Astrocyte of the cerebellum (primary cell): ENCODE results near the gene PTPRH.
"Not testable (repeated sequence)": the region's sequence is repeated elsewhere in the genome, so short reads cannot be mapped to it uniquely, and the experiment has no call there.

Source experiments
- DNase-seq: peaks from one replicate; pipeline ENCODE4 v3.0.0-alpha.2; 2011; ENCODE audit warnings: low read depth
- H3K4me3 ChIP-seq: 2 replicates; pipeline ENCODE4 v1.5.1; 2011; ENCODE audit warnings: mild to moderate bottlenecking, low read depth, low read length, moderate library complexity
- in situ Hi-C: cut with HindIII; loops from 2 replicates; pipeline ENCODE4 v1.10.0; 2017; ENCODE audit warnings: low sequenced_read_pairs
- TF ChIP-seq, protein P1 (sequence below): IDR thresholded peaks from 2 replicates; pipeline ENCODE4 v1.5.1; 2012; ENCODE audit warnings: low read length, low read depth, moderate library complexity, mild to moderate bottlenecking; ENCODE audit errors: missing control alignments

PTPRH gene

GRCh38 chr19:55226788-55227187, 17.5 kb upstream of the PTPRH start:
- TF ChIP-seq, protein P1, sequence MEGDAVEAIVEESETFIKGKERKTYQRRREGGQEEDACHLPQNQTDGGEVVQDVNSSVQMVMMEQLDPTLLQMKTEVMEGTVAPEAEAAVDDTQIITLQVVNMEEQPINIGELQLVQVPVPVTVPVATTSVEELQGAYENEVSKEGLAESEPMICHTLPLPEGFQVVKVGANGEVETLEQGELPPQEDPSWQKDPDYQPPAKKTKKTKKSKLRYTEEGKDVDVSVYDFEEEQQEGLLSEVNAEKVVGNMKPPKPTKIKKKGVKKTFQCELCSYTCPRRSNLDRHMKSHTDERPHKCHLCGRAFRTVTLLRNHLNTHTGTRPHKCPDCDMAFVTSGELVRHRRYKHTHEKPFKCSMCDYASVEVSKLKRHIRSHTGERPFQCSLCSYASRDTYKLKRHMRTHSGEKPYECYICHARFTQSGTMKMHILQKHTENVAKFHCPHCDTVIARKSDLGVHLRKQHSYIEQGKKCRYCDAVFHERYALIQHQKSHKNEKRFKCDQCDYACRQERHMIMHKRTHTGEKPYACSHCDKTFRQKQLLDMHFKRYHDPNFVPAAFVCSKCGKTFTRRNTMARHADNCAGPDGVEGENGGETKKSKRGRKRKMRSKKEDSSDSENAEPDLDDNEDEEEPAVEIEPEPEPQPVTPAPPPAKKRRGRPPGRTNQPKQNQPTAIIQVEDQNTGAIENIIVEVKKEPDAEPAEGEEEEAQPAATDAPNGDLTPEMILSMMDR = no peak
- no peak overlapping the region for H3K4me3 ChIP-seq
- in situ Hi-C loops = no loop called here
- no peak for DNase-seq

GRCh38 chr19:55226273-55226672, 17.0 kb upstream of the PTPRH start:
- DNase-seq = no peak
- in situ Hi-C loops = no loop called here
- TF ChIP-seq, protein P1 = no peak
- no peak overlapping the region for H3K4me3 ChIP-seq

DNA sequence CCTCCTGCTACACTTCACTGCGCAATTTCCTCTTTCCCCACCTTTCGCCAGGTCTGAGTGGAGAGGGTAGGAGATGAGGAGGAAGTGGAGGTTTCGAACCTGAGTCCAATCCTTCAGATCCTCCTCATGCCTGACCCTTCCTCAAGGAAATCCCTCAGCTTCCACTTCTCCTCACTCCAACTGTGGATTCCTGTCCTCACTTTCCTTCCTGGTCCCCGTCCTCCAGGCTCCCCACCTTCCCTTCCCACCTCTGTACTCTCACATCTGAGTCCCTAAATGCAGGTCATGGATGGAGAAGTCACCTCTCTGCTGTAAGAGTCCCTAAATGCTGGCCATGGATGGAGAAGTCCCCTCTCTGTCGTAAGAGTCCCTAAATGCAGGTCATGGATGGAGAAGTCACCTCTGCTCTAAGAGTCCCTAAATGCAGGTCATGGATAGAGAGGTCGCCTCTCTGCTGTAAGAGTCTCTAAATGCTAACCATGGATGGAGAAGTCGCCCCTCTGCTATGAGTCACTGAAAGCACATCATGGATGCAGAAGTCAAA, 16.2 kb upstream of the PTPRH start:
- in situ Hi-C loops = no loop called here
- TF ChIP-seq, protein P1 = no peak
- H3K4me3 ChIP-seq = no peak overlapping the region
- no peak for DNase-seq

DNA sequence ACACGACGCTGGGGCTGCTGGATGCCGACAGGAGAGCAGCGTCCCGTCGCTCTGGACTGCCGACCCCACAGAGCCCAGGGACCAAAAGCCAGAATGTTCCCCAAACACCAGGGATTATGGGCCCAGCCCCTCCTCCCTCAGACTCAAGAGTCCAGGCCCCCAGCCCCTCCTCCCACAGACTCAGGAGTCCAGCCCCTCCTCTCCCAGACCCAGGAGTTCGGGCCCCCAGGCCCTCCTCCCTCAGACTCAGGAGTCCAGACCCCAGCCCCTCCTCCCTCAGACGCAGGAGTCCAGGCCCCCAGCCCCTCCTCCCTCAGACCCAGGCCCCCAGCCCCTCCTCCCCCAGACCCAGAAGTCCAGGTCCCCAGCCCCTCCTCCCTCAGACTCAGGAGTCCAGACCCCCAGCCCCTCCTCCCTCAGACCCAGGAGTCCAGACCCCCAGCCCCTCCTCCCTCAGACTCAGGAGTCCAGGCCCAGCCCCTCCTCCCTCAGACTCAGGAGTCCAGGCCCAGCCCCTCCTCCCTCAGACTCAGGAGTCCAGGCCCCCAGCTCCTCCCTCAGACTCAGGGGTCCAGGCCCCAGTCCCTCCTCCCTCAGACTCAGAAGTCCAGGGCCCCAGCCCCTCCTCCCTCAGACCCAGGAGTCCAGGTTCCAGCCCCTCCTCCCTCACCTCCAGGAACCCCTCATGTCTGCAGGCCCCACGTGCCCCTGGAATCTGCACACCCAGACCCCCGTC, 15.5 kb upstream of the PTPRH start:
- H3K4me3 ChIP-seq, in situ Hi-C loops, DNase-seq: not testable (repeated sequence)

- TF ChIP-seq, protein P1 = no peak
- in situ Hi-C loops = no loop called here
- H3K4me3 ChIP-seq = no peak overlapping the region
- no peak for DNase-seq
These were observed 14.9 kb upstream of the PTPRH start for GRCh38 chr19:55224038-55224665.

DNA sequence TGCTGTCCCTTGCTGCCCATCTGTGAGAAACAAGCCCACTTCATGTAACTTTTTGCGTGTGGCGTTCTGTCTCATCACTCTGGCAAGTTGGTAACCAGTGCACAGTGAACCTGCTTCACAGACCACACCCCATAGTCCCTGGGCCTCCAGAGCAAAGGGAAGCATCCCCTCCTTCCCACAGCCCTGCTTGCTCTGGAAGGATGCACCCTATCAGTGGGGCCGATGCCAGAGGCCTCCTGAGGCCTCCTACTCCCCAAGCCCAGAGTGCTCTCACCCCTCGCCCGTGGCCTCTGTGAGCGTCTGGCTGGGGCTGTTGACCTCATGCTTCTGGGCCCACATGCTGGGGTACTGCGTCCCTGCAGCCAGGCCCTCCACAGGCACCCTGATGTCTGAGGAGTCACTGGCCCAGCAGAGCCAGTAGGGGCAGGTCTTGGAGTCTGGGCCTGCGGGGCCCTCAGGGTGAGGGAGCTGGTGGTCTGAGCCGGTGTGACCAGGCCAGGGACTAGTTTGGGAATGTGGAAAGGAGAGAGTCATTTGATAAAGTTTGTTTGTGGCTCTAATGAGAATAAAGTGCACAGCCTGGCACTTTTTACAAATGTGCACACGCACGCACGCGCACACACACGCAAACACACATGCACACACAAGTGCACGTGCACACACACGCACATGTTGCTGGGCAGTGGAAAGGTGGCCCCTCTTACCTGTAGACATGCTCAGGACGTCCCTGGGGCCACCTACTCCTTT, 14.2 kb upstream of the PTPRH start:
- TF ChIP-seq, protein P1 = no peak
- no peak overlapping the region for H3K4me3 ChIP-seq
- no peak for DNase-seq
- in situ Hi-C loops = no loop called here
